Loucy (cell line): ENCODE data around the gene PTK6.

Experiments used
- H2AFZ ChIP-seq: fragments of 200-600 bp; sonication (generic); 2 replicates; pipeline ENCODE4 v1.6.0; 2016; ENCODE audit warnings: antibody characterized with exemption, mild to moderate bottlenecking, low read length, moderate library complexity
- H3F3A ChIP-seq: fragments of 200-600 bp; 2 replicates; pipeline ENCODE4 v1.6.0; 2016; ENCODE audit warnings: antibody characterized with exemption, low read depth, mild to moderate bottlenecking
- H3K27me3 ChIP-seq: fragments of 200-600 bp; sonication (generic); 2 replicates; pipeline ENCODE4 v1.6.1; 2014; ENCODE audit warnings: low read length, mild to moderate bottlenecking; ENCODE audit not compliant: insufficient read depth, poor library complexity, severe bottlenecking
- H3K36me3 ChIP-seq: fragments of 200-600 bp; sonication (generic); 2 replicates; pipeline ENCODE4 v1.6.1; 2016; ENCODE audit warnings: low read length; ENCODE audit not compliant: insufficient read depth
- H3K4me1 ChIP-seq: fragments of 200-600 bp; sonication (generic); 2 replicates; pipeline ENCODE4 v1.5.1; 2014; ENCODE audit warnings: low read length, mild to moderate bottlenecking; ENCODE audit not compliant: insufficient read depth, poor library complexity, severe bottlenecking
- H3K4me2 ChIP-seq: fragments of 200-600 bp; sonication (generic); 2 replicates; pipeline ENCODE4 v1.6.0; 2014; ENCODE audit warnings: antibody characterized with exemption, low read length, low read depth, mild to moderate bottlenecking; ENCODE audit not compliant: poor library complexity, severe bottlenecking
- H3K4me3 ChIP-seq: fragments of 200-600 bp; sonication (generic); 2 replicates; pipeline ENCODE4 v1.5.1; 2014; ENCODE audit warnings: low read length, mild to moderate bottlenecking, mixed read lengths; ENCODE audit not compliant: poor library complexity, severe bottlenecking
- H3K79me2 ChIP-seq: fragments of 200-600 bp; sonication (generic); 2 replicates; pipeline ENCODE4 v1.6.1; 2014; ENCODE audit warnings: low read length; ENCODE audit not compliant: insufficient read depth
- H3K9ac ChIP-seq: fragments of 200-600 bp; sonication (generic); 2 replicates; pipeline ENCODE4 v1.6.0; 2014; ENCODE audit warnings: mild to moderate bottlenecking, low read depth, low read length, moderate library complexity; ENCODE audit not compliant: poor library complexity, severe bottlenecking
- H3K9me2 ChIP-seq: fragments of 200-600 bp; sonication (generic); replicated peaks from 2 replicates; pipeline ENCODE4 v1.6.1; 2016; ENCODE audit warnings: low read depth, low read length, mixed read lengths
- H3K9me3 ChIP-seq: fragments of 200-600 bp; sonication (generic); 2 replicates; pipeline ENCODE4 v1.6.1; 2014; ENCODE audit warnings: mild to moderate bottlenecking, antibody characterized with exemption, low read length, low read depth; ENCODE audit not compliant: insufficient read depth
- H4K20me1 ChIP-seq: fragments of 200-600 bp; sonication (generic); 2 replicates; pipeline ENCODE4 v1.6.0; 2014; ENCODE audit warnings: antibody characterized with exemption, low read length, mild to moderate bottlenecking; ENCODE audit not compliant: insufficient read depth, poor library complexity, severe bottlenecking
- CTCF ChIP-seq: fragments of 200-600 bp; sonication (generic); conservative IDR thresholded peaks from 2 replicates; pipeline ENCODE4 v1.5.1; 2014; ENCODE audit warnings: mild to moderate bottlenecking, antibody characterized with exemption, low read length
- EZH2phosphoT487 ChIP-seq: fragments of 200-600 bp; IDR thresholded peaks from 2 replicates; pipeline ENCODE4 v1.6.1; 2018; ENCODE audit warnings: antibody characterized with exemption, mild to moderate bottlenecking, moderate library complexity, borderline replicate concordance

The PTK6 gene

GRCh38 chr20:63501818-63502670 lies 35.1 kb downstream of the PTK6 start:
- Histone ChIP-seq H4K20me1 (no peaks in the 10 kb centered on the region), H3K79me2 (no peaks in the 10 kb centered on the region), H3K36me3 (no peaks in the 10 kb centered on the region), H2AFZ (no peak overlapping the region), H3K4me1 (no peaks in the 10 kb centered on the region), H3K9me3 (no peaks in the 10 kb centered on the region; the same call in 1 of the 2 replicates), H3K9me2 (no peaks in the 10 kb centered on the region), H3K27me3 (no peaks in the 10 kb centered on the region), H3K4me3 (no peak overlapping the region), H3F3A (no peaks in the 10 kb centered on the region), H3K4me2 (no peak overlapping the region), H3K9ac (no peak overlapping the region)
- TF ChIP-seq CTCF (no peak), EZH2phosphoT487 (no peak)

GRCh38 chr20:63500902-63501817 lies 36.0 kb downstream of the PTK6 start:
- no peaks in the 10 kb centered on the region; the same call in 1 of the 2 replicates for H3K9me3 ChIP-seq
- H3F3A ChIP-seq, result no peaks in the 10 kb centered on the region
- TF ChIP-seq EZH2phosphoT487, result no peak
- no peak for TF ChIP-seq CTCF
- H3K9ac ChIP-seq, result no peak overlapping the region
- no peaks in the 10 kb centered on the region for H3K36me3 ChIP-seq
- no peaks in the 10 kb centered on the region for H3K4me1 ChIP-seq
- no peak overlapping the region for H2AFZ ChIP-seq
- no peak overlapping the region for H3K4me2 ChIP-seq
- no peaks in the 10 kb centered on the region for H3K9me2 ChIP-seq
- no peaks in the 10 kb centered on the region for H3K79me2 ChIP-seq
- no peaks in the 10 kb centered on the region for H3K27me3 ChIP-seq
- H3K4me3 ChIP-seq, result no peak overlapping the region
- H4K20me1 ChIP-seq, result no peaks in the 10 kb centered on the region

GRCh38 chr20:63500151-63500901 lies 36.9 kb downstream of the PTK6 start:
- Histone ChIP-seq H3K4me3 (no peak overlapping the region), H2AFZ (no peak overlapping the region), H3K9ac (no peak overlapping the region), H3K79me2 (no peaks in the 10 kb centered on the region), H4K20me1 (no peaks in the 10 kb centered on the region), H3K27me3 (no peaks in the 10 kb centered on the region), H3K9me2 (no peaks in the 10 kb centered on the region), H3K4me2 (no peak overlapping the region), H3K9me3 (no peaks in the 10 kb centered on the region; the same call in 1 of the 2 replicates), H3F3A (no peaks in the 10 kb centered on the region), H3K36me3 (no peaks in the 10 kb centered on the region), H3K4me1 (no peaks in the 10 kb centered on the region)
- TF ChIP-seq EZH2phosphoT487 (no peak), CTCF (no peak)
